GM12878 (cell line): ENCODE data around the gene MYO7B. TPM values are rescaled to one million over a fixed set of nuclear protein-coding genes. Genes with fewer than 3 reads are reported as not detected.
"Not testable (repeated sequence)": the region's sequence is repeated elsewhere in the genome, so short reads cannot be mapped to it uniquely, and the experiment has no call there.

ENCODE experiments used
- ATAC-seq: fragments of 200-7000 bp; cut with Tn5 transposase; 3 replicates; pipeline ENCODE4 v1.9.1; 2020; ENCODE audit warnings: mild to moderate bottlenecking, moderate library complexity
- BruUV-seq: library from RNA; stranded (reverse); fragments of 400-500 nt; replicated peaks from 2 replicates; lab custom pipeline; 2021; lab: Mats Ljungman, UMichigan
- CTCF ChIA-PET: fragments of 300-600 bp; sonication (Branson Sonifier 250); formaldehyde crosslinking; extraction: SDS; loops from one replicate; lab custom pipeline; 2021; ENCODE audit warnings: inconsistent platforms; lab: Yijun Ruan, JAX
- POLR2A ChIA-PET: fragments of 350-600 bp; formaldehyde crosslinking; extraction: SDS; loops from one replicate; lab custom pipeline; 2021; ENCODE audit warnings: inconsistent platforms; lab: Charles Lee
- RAD21 ChIA-PET: fragments of 300-600 bp; sonication (Branson Sonifier 250); formaldehyde crosslinking; loops from one replicate; lab custom pipeline; 2023; ENCODE audit warnings: antibody characterized with exemption; ENCODE audit not compliant: unreplicated experiment; lab: Charles Lee
- SMC1A ChIA-PET: fragments of 300-600 bp; sonication (Branson Sonifier 250); formaldehyde crosslinking; loops from one replicate; lab custom pipeline; 2023; ENCODE audit not compliant: unreplicated experiment, uncharacterized antibody; lab: Charles Lee
- DNase-seq: peaks from one replicate; pipeline ENCODE4 v3.0.0-alpha.2; 2011; ENCODE audit warnings: low read depth, low spot score
- FAIRE-seq: peaks from 3 replicates; lab custom pipeline; 2011; peaks lifted over from hg19 to GRCh38; lab: Jason Lieb, UNC
- H2AFZ ChIP-seq: 2 replicates; pipeline ENCODE4 v1.6.0; 2011; ENCODE audit warnings: low read depth, low read length, control low read depth; ENCODE audit not compliant: control insufficient read depth
- H3K27ac ChIP-seq: 2 replicates; pipeline ENCODE4 v1.5.1; 2011; ENCODE audit warnings: control low read depth; ENCODE audit not compliant: control insufficient read depth, insufficient read depth
- H3K27me3 ChIP-seq, 2 experiments: replicated peaks in 1 of 2; 2 replicates each; pipeline versions ENCODE4 v1.6.0 to v1.6.1; 2011; ENCODE audit warnings: low read length in 1 of 2; ENCODE audit not compliant: control insufficient read depth in 2 of 2, insufficient read depth in 2 of 2
- H3K36me3 ChIP-seq, 2 experiments: 2 replicates each; pipeline ENCODE4 v1.5.1; 2011; ENCODE audit warnings: low read length in 1 of 2; ENCODE audit not compliant: control insufficient read depth in 2 of 2, insufficient read depth in 2 of 2
- H3K4me1 ChIP-seq: 2 replicates; pipeline ENCODE4 v1.6.1; 2011; ENCODE audit warnings: mild to moderate bottlenecking, low read length, moderate library complexity, mixed read lengths; ENCODE audit not compliant: control insufficient read depth, insufficient read depth
- H3K4me2 ChIP-seq: 2 replicates; pipeline ENCODE4 v1.6.0; 2011; ENCODE audit warnings: control low read depth; ENCODE audit not compliant: control insufficient read depth, insufficient read depth
- H3K4me3 ChIP-seq: fragments of 200-600 bp; sonication (generic); 2 replicates; pipeline ENCODE4 v1.5.1; 2016
- H3K79me2 ChIP-seq: 2 replicates; pipeline ENCODE4 v1.6.0; 2011; ENCODE audit warnings: low read length; ENCODE audit not compliant: control insufficient read depth, insufficient read depth
- H3K9ac ChIP-seq: 2 replicates; pipeline ENCODE4 v1.8.0; 2011; ENCODE audit warnings: low read length, control low read depth, mixed read lengths; ENCODE audit not compliant: control insufficient read depth, insufficient read depth
- H3K9me3 ChIP-seq: replicated peaks from 3 replicates; pipeline ENCODE4 v1.5.1; 2011; ENCODE audit warnings: mild to moderate bottlenecking, low read length; ENCODE audit not compliant: control insufficient read depth, insufficient read depth
- H4K20me1 ChIP-seq: 2 replicates; pipeline ENCODE4 v1.6.0; 2011; ENCODE audit not compliant: control insufficient read depth, insufficient read depth
- CEBPB ChIP-seq, 2 experiments: fragments of 150-350 bp in 1 of 2; IDR thresholded peaks; 2 replicates each; pipeline ENCODE4 v1.6.1; 2012 to 2014; ENCODE audit warnings: low read depth in 2 of 2, low read length in 2 of 2, borderline replicate concordance in 1 of 2, inconsistent platforms in 1 of 2
- CREM ChIP-seq: IDR thresholded peaks from 2 replicates; pipeline ENCODE4 v1.6.1; 2014; ENCODE audit warnings: antibody characterized with exemption, low read depth
- HSF1 ChIP-seq: fragments of 150-350 bp; IDR thresholded peaks from 2 replicates; pipeline ENCODE4 v1.6.1; 2014; ENCODE audit warnings: mild to moderate bottlenecking, low read depth, low read length
- IKZF1 ChIP-seq: fragments of 450-650 bp; conservative IDR thresholded peaks from 2 replicates; pipeline ENCODE4 v1.6.1; 2017; ENCODE audit warnings: antibody characterized with exemption, mild to moderate bottlenecking
- IRF5 ChIP-seq: fragments of 450-650 bp; IDR thresholded peaks from 2 replicates; pipeline ENCODE4 v1.6.1; 2017; ENCODE audit warnings: borderline replicate concordance
- PML ChIP-seq: IDR thresholded peaks from 2 replicates; pipeline ENCODE4 v1.6.1; 2012; ENCODE audit warnings: low read length, inconsistent platforms
- RUNX3 ChIP-seq: IDR thresholded peaks from 2 replicates; pipeline ENCODE4 v1.6.1; 2012; ENCODE audit warnings: low read length, inconsistent platforms
- SMAD5 ChIP-seq: IDR thresholded peaks from 2 replicates; pipeline ENCODE4 v1.6.1; 2016; ENCODE audit warnings: antibody characterized with exemption, low read depth
- SREBF2 ChIP-seq: IDR thresholded peaks from 2 replicates; pipeline ENCODE4 v1.6.1; 2012; ENCODE audit warnings: mild to moderate bottlenecking, low read length
- TCF12 ChIP-seq: IDR thresholded peaks from 2 replicates; pipeline ENCODE4 v1.6.1; 2011; ENCODE audit warnings: low read depth, mild to moderate bottlenecking, low read length
- ZNF622 ChIP-seq: fragments of 450-650 bp; IDR thresholded peaks from 2 replicates; pipeline ENCODE4 v1.6.1; 2017; ENCODE audit warnings: mild to moderate bottlenecking, inconsistent platforms
- WGBS: methylation state at CpG from one replicate; pipeline ENCODE4 v1.1.6; 2016; ENCODE audit warnings: low lambda C conversion rate; ENCODE audit not compliant: insufficient replicate concordance, insufficient coverage; ENCODE audit errors: missing lambda C conversion rate; 5-methylcytosine and 5-hydroxymethylcytosine counted together
- in situ Hi-C: fragments of 300-500 bp; cut with MboI; formaldehyde crosslinking; loops from 9 replicates; pipeline ENCODE4 v1.14.3; 2018; ENCODE audit warnings: mixed read lengths
- intact Hi-C: fragments of 100-400 bp; cut with micrococcal nuclease; formaldehyde crosslinking; loops from one replicate; pipeline ENCODE4 v1.14.2; 2022; ENCODE audit not compliant: unreplicated experiment
- polyA plus RNA-seq, 11 experiments: library from polyadenylated mRNA; depleted of rRNA in 4 of 11; unstranded in 6 of 11; stranded (reverse) in 5 of 11; fragments of >200 nt; fragmentation: Nextera tagmentation in 4 of 11; fragmentation: Illumina TruSeq in 1 of 11; extraction: Ambion mirVana in 4 of 11; extraction: Trizol in 1 of 11; gene quantifications; 1 replicate in 1 of 11; 2 replicates in 10 of 11; pipeline versions ENCODE4 v1.2.1 to v1.2.3, GENCODE V29; 2011 to 2016; ENCODE audit warnings: inconsistent platforms in 2 of 11, missing spikeins in 2 of 11, low read depth in 1 of 11
- total RNA-seq, 4 experiments: library from RNA; depleted of rRNA in 3 of 4; stranded (reverse); fragments of >200 nt in 3 of 4; fragmentation: Illumina TruSeq in 1 of 4; extraction: Trizol in 1 of 4; gene quantifications; 2 replicates each; pipeline versions ENCODE4 v1.2.1 to v1.2.3, GENCODE V29; 2013 to 2021

The MYO7B gene
- total and polyA plus RNA-seq, 10 of the 15 experiments (the other 5 are each of a cell fraction or from before 2014, with no cell fraction given) = 0.08 to 4.8 (median 1.2) TPM

GRCh38 chr2:127570282-127571250 is 35.1 kb downstream of the MYO7B start:
- FAIRE-seq (no peak), DNase-seq (no peak), ATAC-seq (no peak)
- SMC1A ChIA-PET = no interaction called here
- H3K27ac ChIP-seq = no peak overlapping the region
- no peaks in the 10 kb centered on the region for H3K36me3 ChIP-seq
- H2AFZ ChIP-seq = no peak overlapping the region
- TF ChIP-seq PML = no peak
- TF ChIP-seq RUNX3 = no peak
- TF ChIP-seq ZNF622 = no peak
- no peak for TF ChIP-seq CREM
- no peak for TF ChIP-seq SMAD5
- no peak for TF ChIP-seq IKZF1
- no peak for TF ChIP-seq TCF12
- TF ChIP-seq IRF5 = no peak
- TF ChIP-seq HSF1 = no peak
- TF ChIP-seq CEBPB (IDR thresholded peaks at IDR 0.05; ENCODE audit: borderline replicate concordance in 1 of 2, low read depth in 2 of 2, low read length in 2 of 2) = no peak
- no peak for TF ChIP-seq SREBF2
- H3K4me3 ChIP-seq = no peak overlapping the region
- intact Hi-C loops (no loop called here), in situ Hi-C loops (no loop called here)
- RAD21 ChIA-PET = no interaction called here
- no peaks in the 10 kb centered on the region for H3K79me2 ChIP-seq
- POLR2A ChIA-PET = no interaction called here
- 67% methylated on average over 18 of the region's 18 CpGs for WGBS
- H3K27me3 ChIP-seq = no peaks in the 10 kb centered on the region; a peak in 2 of 4 replicates
- no peak overlapping the region for H3K9ac ChIP-seq
- CTCF ChIA-PET = no interaction called here
- no peaks in the 10 kb centered on the region for H4K20me1 ChIP-seq
- no TSS peak for BruUV-seq
- peaks cover 9% of the 10 kb centered on the region for H3K4me1 ChIP-seq
- no peaks in the 10 kb centered on the region for H3K9me3 ChIP-seq
- no peak overlapping the region for H3K4me2 ChIP-seq

- DNase-seq, SMC1A ChIA-PET, CTCF ChIA-PET, intact Hi-C loops, RAD21 ChIA-PET, H3K9ac ChIP-seq, BruUV-seq, H4K20me1 ChIP-seq, POLR2A ChIA-PET, H2AFZ ChIP-seq, H3K79me2 ChIP-seq, H3K27me3 ChIP-seq, H3K4me3 ChIP-seq, H3K27ac ChIP-seq, H3K9me3 ChIP-seq, ATAC-seq, H3K4me2 ChIP-seq, FAIRE-seq, in situ Hi-C loops, H3K36me3 ChIP-seq: not testable (repeated sequence)
- WGBS = 72% methylated on average over 2 of the region's 2 CpGs
- H3K4me1 ChIP-seq = peaks cover 20% of the 10 kb centered on the region
Measured at GRCh38 chr2:127572352-127572751, 36.9 kb downstream of the MYO7B start.
